Mucosa of stomach (tissue), 1 donor: ENCODE results near the gene ARL2BP.

Experiments used
- H3K27me3 ChIP-seq: one replicate; pipeline ENCODE4 v1.7.0; 2013; ENCODE audit warnings: mild to moderate bottlenecking, low read length; ENCODE audit not compliant: control insufficient read depth, insufficient read depth
- H3K36me3 ChIP-seq: one replicate; pipeline ENCODE4 v1.7.0; 2013; ENCODE audit warnings: low read length; ENCODE audit not compliant: control insufficient read depth, insufficient read depth
- H3K4me1 ChIP-seq: one replicate; pipeline ENCODE4 v1.7.0; 2013; ENCODE audit warnings: mild to moderate bottlenecking, low read length; ENCODE audit not compliant: control insufficient read depth, insufficient read depth
- H3K4me3 ChIP-seq: one replicate; pipeline ENCODE4 v1.7.0; 2013; ENCODE audit warnings: low read length
- H3K9ac ChIP-seq: one replicate; pipeline ENCODE4 v1.7.0; 2013; ENCODE audit warnings: mild to moderate bottlenecking, low read length, moderate library complexity
- H3K9me3 ChIP-seq: one replicate; pipeline ENCODE4 v1.7.0; 2013; ENCODE audit warnings: mild to moderate bottlenecking, low read length, moderate library complexity; ENCODE audit not compliant: control insufficient read depth
- donor health status: Pancreatic carcinoma.

The ARL2BP gene

GRCh38 chr16:57258226-57258909, 13.3 kb downstream of the ARL2BP start:
- Histone ChIP-seq H3K4me1 (peaks cover 28% of the 10 kb centered on the region), H3K9ac (no peak overlapping the region), H3K36me3 (peaks cover 12% of the 10 kb centered on the region), H3K9me3 (no peaks in the 10 kb centered on the region), H3K27me3 (no peaks in the 10 kb centered on the region), H3K4me3 (no peak overlapping the region)

GRCh38 chr16:57258910-57259475, 13.9 kb downstream of the ARL2BP start:
- H3K4me1 ChIP-seq = peaks cover 32% of the 10 kb centered on the region
- H3K4me3 ChIP-seq = no peak overlapping the region
- no peaks in the 10 kb centered on the region for H3K9me3 ChIP-seq
- H3K36me3 ChIP-seq = peaks cover 12% of the 10 kb centered on the region
- no peak overlapping the region for H3K9ac ChIP-seq
- H3K27me3 ChIP-seq = no peaks in the 10 kb centered on the region

- Histone ChIP-seq H3K9me3 (no peaks in the 10 kb centered on the region), H3K9ac (peak overlapping the region; percentile 31)
Observed at GRCh38 chr16:57260294-57260929, 15.4 kb downstream of the ARL2BP start.

GRCh38 chr16:57261806-57262205, 16.7 kb downstream of the ARL2BP start:
- Histone ChIP-seq H3K9ac (no peak overlapping the region), H3K27me3 (no peaks in the 10 kb centered on the region), H3K9me3 (no peaks in the 10 kb centered on the region), H3K36me3 (peaks cover 8% of the 10 kb centered on the region), H3K4me1 (peaks cover 59% of the 10 kb centered on the region), H3K4me3 (no peak overlapping the region)

More at GRCh38 chr16:57260294-57260929, 15.4 kb downstream of the ARL2BP start:
- Histone ChIP-seq H3K27me3 (no peaks in the 10 kb centered on the region), H3K36me3 (peaks cover 12% of the 10 kb centered on the region), H3K4me3 (no peak overlapping the region), H3K4me1 (peaks cover 45% of the 10 kb centered on the region)

- H3K9me3 ChIP-seq = no peaks in the 10 kb centered on the region
- no peak overlapping the region for H3K4me3 ChIP-seq
- peaks cover 5% of the 10 kb centered on the region for H3K36me3 ChIP-seq
- H3K4me1 ChIP-seq = peaks cover 71% of the 10 kb centered on the region
- H3K9ac ChIP-seq = peak overlapping the region; percentile 16
- no peaks in the 10 kb centered on the region for H3K27me3 ChIP-seq
Observed at GRCh38 chr16:57262841-57263540, 17.9 kb downstream of the ARL2BP start.

GRCh38 chr16:57263541-57264351, 18.7 kb downstream of the ARL2BP start:
- H3K4me1 ChIP-seq = peaks cover 79% of the 10 kb centered on the region
- no peaks in the 10 kb centered on the region for H3K9me3 ChIP-seq
- H3K4me3 ChIP-seq = no peak overlapping the region
- no peaks in the 10 kb centered on the region for H3K27me3 ChIP-seq
- H3K36me3 ChIP-seq = no peaks in the 10 kb centered on the region
- H3K9ac ChIP-seq = peak overlapping the region; percentile 54

- H3K4me1 ChIP-seq = peaks cover 85% of the 10 kb centered on the region
- H3K27me3 ChIP-seq = no peaks in the 10 kb centered on the region
- no peaks in the 10 kb centered on the region for H3K36me3 ChIP-seq
- H3K9ac ChIP-seq = peak overlapping the region; percentile 38
- H3K4me3 ChIP-seq = no peak overlapping the region
- H3K9me3 ChIP-seq = no peaks in the 10 kb centered on the region
Observed at GRCh38 chr16:57264381-57264780, 19.3 kb downstream of the ARL2BP start.

GRCh38 chr16:57264950-57265371, 19.9 kb downstream of the ARL2BP start:
- Histone ChIP-seq H3K9ac (peak overlapping the region; percentile 69), H3K4me1 (peaks cover 89% of the 10 kb centered on the region), H3K36me3 (no peaks in the 10 kb centered on the region), H3K9me3 (no peaks in the 10 kb centered on the region), H3K27me3 (no peaks in the 10 kb centered on the region), H3K4me3 (no peak overlapping the region)

GRCh38 chr16:57265850-57266530, 20.9 kb downstream of the ARL2BP start:
- H3K4me3 ChIP-seq = no peak overlapping the region
- H3K9me3 ChIP-seq = no peaks in the 10 kb centered on the region
- H3K9ac ChIP-seq = peak overlapping the region; percentile 69
- no peaks in the 10 kb centered on the region for H3K36me3 ChIP-seq
- H3K27me3 ChIP-seq = no peaks in the 10 kb centered on the region
- peaks cover 92% of the 10 kb centered on the region for H3K4me1 ChIP-seq

- Histone ChIP-seq H3K4me3 (no peak overlapping the region), H3K9ac (peak overlapping the region; percentile 69), H3K4me1 (peaks cover 92% of the 10 kb centered on the region), H3K9me3 (no peaks in the 10 kb centered on the region), H3K36me3 (no peaks in the 10 kb centered on the region), H3K27me3 (no peaks in the 10 kb centered on the region)
Observed at GRCh38 chr16:57266531-57267260, 21.6 kb downstream of the ARL2BP start.
